ENCODE data around the gene RILPL2.

DNA sequence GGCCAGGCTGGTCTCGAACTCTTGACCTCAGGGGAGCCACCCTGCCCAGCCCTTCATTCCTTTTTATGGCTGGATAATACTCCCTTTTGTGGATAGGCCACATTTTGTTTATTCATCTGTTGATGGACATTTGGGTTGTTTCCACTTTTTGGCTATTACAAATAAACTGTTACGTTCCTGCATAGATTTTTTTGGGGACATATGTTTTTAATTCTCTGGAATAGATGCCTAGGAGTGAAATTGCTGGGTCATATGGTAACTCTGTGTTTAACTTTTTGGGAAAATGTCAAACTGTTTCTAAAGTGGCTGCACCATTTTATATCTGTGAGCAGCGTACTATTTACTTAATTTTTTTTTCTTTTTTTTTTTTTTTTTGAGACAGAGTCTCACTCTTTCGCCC, 42.7 kb downstream of the RILPL2 start:
- TF ChIP-seq CTCF (IDR thresholded peaks at IDR 0.05 in 8 of 11, conservative IDR thresholded peaks at IDR 0.05 in 3 of 11) (no peak), POLR2AphosphoS5 (IDR thresholded peaks at IDR 0.05) (no peak)

All from spleen (tissue), 7 donors.